PC-3 (cell line): ENCODE measurements around the gene EHMT1. TPM values are rescaled to one million over a fixed set of nuclear protein-coding genes. Genes with fewer than 3 reads are reported as not detected.

Source experiments
- ATAC-seq: fragments of 200-7000 bp; cut with Tn5 transposase; 2 replicates; pipeline ENCODE4 v1.9.1; 2020; ENCODE audit warnings: mild to moderate bottlenecking, moderate library complexity
- BruUV-seq: library from RNA; stranded (reverse); fragments of 400-500 nt; replicated peaks from 2 replicates; lab custom pipeline; 2021; lab: Mats Ljungman, UMichigan
- CTCF ChIA-PET: fragments of 300-600 bp; sonication (Branson Sonifier 250); formaldehyde crosslinking; loops from one replicate; lab custom pipeline; 2022; ENCODE audit warnings: antibody characterized with exemption; lab: Charles Lee
- POLR2A ChIA-PET: fragments of 300-600 bp; sonication (Branson Sonifier 250); formaldehyde crosslinking; loops from one replicate; lab custom pipeline; 2022; ENCODE audit warnings: antibody characterized with exemption; ENCODE audit not compliant: unreplicated experiment; lab: Charles Lee
- DNase-seq: peaks from one replicate; pipeline ENCODE4 v3.0.0-alpha.2; 2015
- H2AFZ ChIP-seq: fragments of 300-600 bp; sonication (generic); 2 replicates; pipeline ENCODE4 v1.6.0; 2016; ENCODE audit warnings: antibody characterized with exemption, low read length
- H3F3A ChIP-seq: fragments of 300-600 bp; sonication (generic); one replicate; pipeline ENCODE4 v1.6.0; 2017; ENCODE audit warnings: antibody characterized with exemption, low read length, control low read depth, mild to moderate bottlenecking; ENCODE audit not compliant: unreplicated experiment
- H3K27ac ChIP-seq: fragments of 300-600 bp; sonication (generic); 2 replicates; pipeline ENCODE4 v1.5.1; 2016; ENCODE audit warnings: mild to moderate bottlenecking, low read length
- H3K27me3 ChIP-seq: fragments of 300-600 bp; sonication (generic); 2 replicates; pipeline ENCODE4 v1.6.1; 2016; ENCODE audit warnings: low read length, mixed read lengths
- H3K36me3 ChIP-seq: fragments of 300-600 bp; sonication (generic); 2 replicates; pipeline ENCODE4 v1.6.1; 2016; ENCODE audit warnings: low read depth, mixed run types, low read length, mixed read lengths
- H3K4me1 ChIP-seq: fragments of 300-600 bp; sonication (generic); 2 replicates; pipeline ENCODE4 v1.5.1; 2016; ENCODE audit warnings: low read length; ENCODE audit not compliant: insufficient read depth
- H3K4me2 ChIP-seq: fragments of 300-600 bp; sonication (generic); 2 replicates; pipeline ENCODE4 v1.6.0; 2016; ENCODE audit warnings: low read length
- H3K4me3 ChIP-seq: fragments of 300-600 bp; sonication (generic); 2 replicates; pipeline ENCODE4 v1.5.1; 2016; ENCODE audit warnings: mild to moderate bottlenecking, low read length, mixed read lengths
- H3K79me2 ChIP-seq: fragments of 300-600 bp; sonication (generic); 2 replicates; pipeline ENCODE4 v1.6.1; 2017; ENCODE audit warnings: low read length, mixed read lengths
- H3K9ac ChIP-seq: fragments of 300-600 bp; sonication (generic); 2 replicates; pipeline ENCODE4 v1.6.0; 2016; ENCODE audit warnings: mild to moderate bottlenecking, low read length
- H3K9me2 ChIP-seq: fragments of 300-600 bp; sonication (generic); replicated peaks from 2 replicates; pipeline ENCODE4 v1.6.1; 2016; ENCODE audit warnings: mixed run types, low read length, mixed read lengths
- H3K9me3 ChIP-seq: fragments of 300-600 bp; sonication (generic); 2 replicates; pipeline ENCODE4 v1.6.1; 2016; ENCODE audit warnings: low read length, mixed read lengths
- H4K20me1 ChIP-seq: fragments of 300-600 bp; sonication (generic); 2 replicates; pipeline ENCODE4 v1.6.1; 2016; ENCODE audit warnings: low read length, mixed read lengths
- CTCF ChIP-seq: fragments of 300-600 bp; sonication (generic); conservative IDR thresholded peaks from 2 replicates; pipeline ENCODE4 v1.5.1; 2017; ENCODE audit warnings: antibody characterized with exemption, low read depth, mild to moderate bottlenecking, low read length
- EZH2 ChIP-seq: fragments of 300-600 bp; sonication (generic); IDR thresholded peaks from one replicate; pipeline ENCODE4 v1.6.1; 2017; ENCODE audit warnings: antibody characterized with exemption, mild to moderate bottlenecking, low read length; ENCODE audit not compliant: unreplicated experiment
- EZH2phosphoT487 ChIP-seq: fragments of 300-600 bp; sonication (generic); IDR thresholded peaks from 2 replicates; pipeline ENCODE4 v1.6.1; 2018; ENCODE audit warnings: mild to moderate bottlenecking, antibody characterized with exemption, low read length, borderline replicate concordance
- intact Hi-C: fragments of 100-400 bp; cut with micrococcal nuclease; formaldehyde crosslinking; loops from 2 replicates; pipeline ENCODE4 v1.9.0; 2023
- total RNA-seq: library from RNA; depleted of rRNA; stranded (reverse); fragments of >200 nt; gene quantifications from 2 replicates; pipeline ENCODE4 v1.2.3, GENCODE V29; 2014

The EHMT1 gene
- total RNA-seq, 1 experiment from 2014 or later: 42.8 TPM

GRCh38 chr9:137741330-137741729, 122.5 kb downstream of the EHMT1 start:
- H3K27me3 ChIP-seq: no peaks in the 10 kb centered on the region
- H3F3A ChIP-seq: no peaks in the 10 kb centered on the region
- H3K9me3 ChIP-seq: no peaks in the 10 kb centered on the region
- H3K27ac ChIP-seq: no peak overlapping the region
- no peak overlapping the region for H3K9ac ChIP-seq
- peaks cover 4% of the 10 kb centered on the region; the same call in 1 of the 2 replicates for H3K36me3 ChIP-seq
- DNase-seq (no peak), ATAC-seq (no peak)
- H3K4me1 ChIP-seq: peaks cover 6% of the 10 kb centered on the region; the same call in 1 of the 2 replicates
- no peaks in the 10 kb centered on the region for H3K79me2 ChIP-seq
- ChIA-PET POLR2A (no interaction called here), CTCF (no interaction called here)
- TF ChIP-seq CTCF (no peak), EZH2phosphoT487 (no peak), EZH2 (no peak)
- no peak overlapping the region for H3K4me2 ChIP-seq
- H2AFZ ChIP-seq: no peak overlapping the region
- no peak overlapping the region for H3K4me3 ChIP-seq
- no peaks in the 10 kb centered on the region for H3K9me2 ChIP-seq
- intact Hi-C loops: no loop called here
- H4K20me1 ChIP-seq: no peaks in the 10 kb centered on the region
- BruUV-seq: no TSS peak

GRCh38 chr9:137742698-137743097, 123.9 kb downstream of the EHMT1 start:
- POLR2A ChIA-PET: no interaction called here
- no TSS peak for BruUV-seq
- H2AFZ ChIP-seq: no peak overlapping the region
- H3K27me3 ChIP-seq: no peaks in the 10 kb centered on the region
- no peak overlapping the region for H3K9ac ChIP-seq
- intact Hi-C loops: no loop called here
- H4K20me1 ChIP-seq: no peaks in the 10 kb centered on the region
- no peak overlapping the region for H3K27ac ChIP-seq
- no peak overlapping the region for H3K4me3 ChIP-seq
- CTCF ChIA-PET: no interaction called here
- peaks cover 4% of the 10 kb centered on the region; the same call in 1 of the 2 replicates for H3K36me3 ChIP-seq
- H3F3A ChIP-seq: no peaks in the 10 kb centered on the region
- H3K9me2 ChIP-seq: no peaks in the 10 kb centered on the region
- ATAC-seq: no peak
- TF ChIP-seq CTCF: no peak
- no peak for TF ChIP-seq EZH2phosphoT487
- TF ChIP-seq EZH2: no peak
- no peak for DNase-seq
- H3K4me2 ChIP-seq: no peak overlapping the region
- H3K4me1 ChIP-seq: peaks cover 6% of the 10 kb centered on the region; the same call in 1 of the 2 replicates
- H3K9me3 ChIP-seq: no peaks in the 10 kb centered on the region
- no peaks in the 10 kb centered on the region for H3K79me2 ChIP-seq

- H3K9ac ChIP-seq: no peak overlapping the region
- TF ChIP-seq EZH2phosphoT487 (no peak), EZH2 (no peak), CTCF (no peak)
- H3K36me3 ChIP-seq: peaks cover 4% of the 10 kb centered on the region; the same call in 1 of the 2 replicates
- DNase-seq (no peak), ATAC-seq (no peak)
- no peak overlapping the region for H2AFZ ChIP-seq
- H3K4me1 ChIP-seq: peaks cover 6% of the 10 kb centered on the region; the same call in 1 of the 2 replicates
- no peak overlapping the region for H3K4me2 ChIP-seq
- H4K20me1 ChIP-seq: no peaks in the 10 kb centered on the region
- no TSS peak for BruUV-seq
- no peaks in the 10 kb centered on the region for H3K79me2 ChIP-seq
- H3K9me2 ChIP-seq: no peaks in the 10 kb centered on the region
- intact Hi-C loops: no loop called here
- H3K27me3 ChIP-seq: no peaks in the 10 kb centered on the region
- ChIA-PET POLR2A (no interaction called here), CTCF (no interaction called here)
- no peak overlapping the region for H3K27ac ChIP-seq
- H3F3A ChIP-seq: no peaks in the 10 kb centered on the region
- no peaks in the 10 kb centered on the region for H3K9me3 ChIP-seq
- H3K4me3 ChIP-seq: no peak overlapping the region
Observed at GRCh38 chr9:137743695-137744094, 124.9 kb downstream of the EHMT1 start.
